Activated CD4-positive, alpha-beta T cell treated with anti-CD3 and anti-CD28 coated beads for 36 hours (primary cell): ENCODE results near the gene DTNB. TPM values are rescaled to one million over a fixed set of nuclear protein-coding genes. Genes with fewer than 3 reads are reported as not detected.
A peak's percentile ranks its signal among the peaks of the same experiment; 100 is the strongest.

Source experiments
- ATAC-seq: fragments of 200-7000 bp; cut with Tn5 transposase; one replicate; pipeline ENCODE4 v1.10.0; 2021; ENCODE audit warnings: mild to moderate bottlenecking, moderate library complexity
- CTCF ChIA-PET: fragments of 350-600 bp; sonication (Branson Sonifier 250); formaldehyde crosslinking; loops from one replicate; lab custom pipeline; 2021; ENCODE audit warnings: antibody characterized with exemption; lab: Charles Lee
- POLR2A ChIA-PET: fragments of 350-600 bp; sonication (Branson Sonifier 250); formaldehyde crosslinking; loops from one replicate; lab custom pipeline; 2021; ENCODE audit warnings: antibody characterized with exemption, inconsistent platforms; lab: Charles Lee
- DNase-seq: peaks from one replicate; pipeline ENCODE4 v3.0.0-alpha.2; 2020
- H3K27ac Mint-ChIP-seq: one replicate; pipeline ENCODE4 v1.8.0; 2021; ENCODE audit warnings: mixed read lengths
- H3K27me3 Mint-ChIP-seq: one replicate; pipeline ENCODE4 v1.8.0; 2021; ENCODE audit warnings: mixed read lengths
- H3K36me3 Mint-ChIP-seq: one replicate; pipeline ENCODE4 v1.8.0; 2021; ENCODE audit warnings: low read depth, mixed read lengths
- H3K4me1 Mint-ChIP-seq: one replicate; pipeline ENCODE4 v1.8.0; 2021; ENCODE audit warnings: mixed read lengths
- H3K4me3 Mint-ChIP-seq: one replicate; pipeline ENCODE4 v1.8.0; 2021; ENCODE audit warnings: mild to moderate bottlenecking, moderate library complexity, mixed read lengths
- H3K9me3 Mint-ChIP-seq: one replicate; pipeline ENCODE4 v1.8.0; 2021; ENCODE audit warnings: low read depth, mixed read lengths
- intact Hi-C, 2 experiments: fragments of 100-400 bp; cut with DNase I in 1 of 2; cut with micrococcal nuclease in 1 of 2; formaldehyde crosslinking; loops; one replicate each; pipeline versions ENCODE4 v1.14.2 to v1.15.1; 2022 to 2024; cut with DNase I, micrococcal nuclease
- total RNA-seq, 2 experiments: library from RNA; stranded (reverse); gene quantifications; one replicate each; pipeline ENCODE4 v1.2.3, GENCODE V29; 2021

Gene DTNB
- total RNA-seq, 2 experiments from 2014 or later, result 17.1 to 33.5 TPM

DNA sequence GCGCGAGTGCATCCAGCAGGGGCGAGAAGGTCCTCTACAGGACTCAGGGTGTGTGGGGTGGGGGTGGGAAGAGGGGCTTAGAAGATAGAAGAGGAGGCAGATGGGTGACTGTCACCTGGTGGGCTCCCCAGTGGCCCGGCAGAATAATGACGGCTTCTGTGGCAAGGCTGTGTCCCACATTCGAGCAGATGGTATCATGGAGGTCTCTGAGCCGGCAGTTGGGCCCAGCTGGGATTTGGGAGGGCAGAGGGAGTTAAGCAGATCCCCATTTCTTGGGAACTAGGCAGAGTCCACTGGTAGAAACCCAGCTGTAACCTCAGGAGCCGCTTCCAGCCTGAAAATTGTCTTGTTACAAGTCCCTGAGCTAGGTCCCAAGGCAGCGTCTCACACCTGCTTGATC, 28.4 kb upstream of the DTNB start:
- no peak overlapping the region for H3K4me3 Mint-ChIP-seq
- intact Hi-C loops, result no loop called here
- CTCF ChIA-PET, result interaction anchor here (0.6 to 7.5 kb wide), 7 partner anchors 10 to 239 kb away, joined by 3 to 92 read pairs (median 4); no protein-coding TSS in a partner anchor
- H3K27me3 Mint-ChIP-seq, result no peaks in the 10 kb centered on the region
- ATAC-seq (no peak), DNase-seq (no peak)
- POLR2A ChIA-PET, result interaction anchor here (0.6 kb wide), 1 partner anchor 10 kb away, joined by 7 read pairs; no protein-coding TSS in a partner anchor
- H3K9me3 Mint-ChIP-seq, result no peaks in the 10 kb centered on the region
- H3K36me3 Mint-ChIP-seq, result no peaks in the 10 kb centered on the region
- peaks cover 2% of the 10 kb centered on the region for H3K4me1 Mint-ChIP-seq
- H3K27ac Mint-ChIP-seq, result no peak overlapping the region

DNA sequence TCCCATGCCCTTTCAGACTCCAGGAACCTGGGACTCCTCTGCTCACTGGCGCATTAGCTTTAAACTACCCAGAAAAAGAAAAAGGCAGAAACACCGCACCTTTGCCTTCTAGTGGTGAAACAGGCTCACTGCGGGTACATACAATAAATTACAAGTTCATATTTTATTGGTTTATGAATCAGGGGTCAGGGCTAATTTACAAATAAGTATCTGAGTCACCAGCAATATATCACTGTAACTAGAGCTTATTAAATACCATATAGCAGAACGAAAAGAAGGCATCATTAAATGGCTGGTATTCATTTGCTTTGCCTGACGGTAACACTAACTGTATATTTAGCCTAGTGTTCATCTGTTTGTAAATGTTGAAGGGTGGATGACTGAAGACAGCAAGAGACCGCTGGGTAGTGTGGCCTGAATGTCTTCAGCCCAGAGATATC, 26.9 kb upstream of the DTNB start:
- Mint-ChIP-seq H3K27ac (no peak overlapping the region), H3K9me3 (no peaks in the 10 kb centered on the region), H3K4me3 (no peak overlapping the region), H3K36me3 (no peaks in the 10 kb centered on the region), H3K27me3 (no peaks in the 10 kb centered on the region), H3K4me1 (peaks cover 2% of the 10 kb centered on the region)
- CTCF ChIA-PET, result interaction anchor here (0.5 to 7.5 kb wide), 30 partner anchors 9 to 588 kb away, joined by 3 to 92 read pairs (median 4); partner anchors contain the start of gene DTNB
- intact Hi-C loops, result loop anchor here (1.0 kb wide), 1 partner anchor 93 kb away; no protein-coding TSS in a partner anchor
- peak; percentile 53 for ATAC-seq
- POLR2A ChIA-PET, result no interaction called here
- peak; percentile 47 for DNase-seq

GRCh38 chr2:25699216-25699615, 25.8 kb upstream of the DTNB start:
- Mint-ChIP-seq H3K4me1 (peaks cover 2% of the 10 kb centered on the region), H3K36me3 (no peaks in the 10 kb centered on the region), H3K9me3 (no peaks in the 10 kb centered on the region), H3K27me3 (no peaks in the 10 kb centered on the region), H3K4me3 (no peak overlapping the region), H3K27ac (no peak overlapping the region)
- ChIA-PET POLR2A (interaction anchor here (0.7 kb wide), 1 partner anchor 317 kb away, joined by 3 read pairs; no protein-coding TSS in a partner anchor), CTCF (interaction anchor here (0.6 to 7.5 kb wide), 17 partner anchors 8 to 392 kb away, joined by 3 to 92 read pairs (median 4); partner anchors contain the start of gene DTNB)
- DNase-seq (no peak), ATAC-seq (no peak)
- intact Hi-C loops, result no loop called here

DNA sequence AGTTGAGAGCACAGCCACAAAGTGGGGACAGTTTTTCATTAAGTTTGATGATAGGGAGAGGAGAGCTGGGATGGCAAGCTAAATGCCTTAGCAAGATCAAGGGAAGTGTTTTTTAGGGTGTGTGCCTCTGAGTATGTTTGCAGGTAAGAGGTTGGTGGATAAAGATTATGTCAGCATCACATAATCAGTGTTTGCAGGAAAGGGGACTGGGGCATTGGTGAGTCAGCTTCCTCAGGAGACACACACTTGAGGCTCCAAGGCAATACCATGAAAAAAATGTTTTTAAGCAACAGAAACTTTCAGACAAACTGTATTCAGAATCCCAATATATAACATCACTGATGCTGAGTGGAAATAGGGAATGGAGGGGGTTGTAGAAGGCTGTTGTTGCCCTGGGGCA, 25.4 kb upstream of the DTNB start:
- Mint-ChIP-seq H3K36me3 (no peaks in the 10 kb centered on the region), H3K27me3 (no peaks in the 10 kb centered on the region), H3K4me3 (no peak overlapping the region), H3K9me3 (no peaks in the 10 kb centered on the region), H3K4me1 (peaks cover 2% of the 10 kb centered on the region), H3K27ac (no peak overlapping the region)
- DNase-seq, result peak; percentile 24
- intact Hi-C loops, result no loop called here
- ChIA-PET CTCF (interaction anchor here (0.6 to 7.5 kb wide), 16 partner anchors 7 to 393 kb away, joined by 3 to 92 read pairs (median 4); partner anchors contain the start of gene DTNB), POLR2A (interaction anchor here (0.7 kb wide), 1 partner anchor 317 kb away, joined by 3 read pairs; no protein-coding TSS in a partner anchor)
- peak; percentile 72 for ATAC-seq

GRCh38 chr2:25697559-25698341, 24.4 kb upstream of the DTNB start:
- no peak overlapping the region for H3K4me3 Mint-ChIP-seq
- ChIA-PET POLR2A (no interaction called here), CTCF (interaction anchor here (1.2 to 7.5 kb wide), 6 partner anchors 9 to 91 kb away, joined by 3 to 92 read pairs (median 4); no protein-coding TSS in a partner anchor)
- ATAC-seq (no peak), DNase-seq (no peak)
- H3K9me3 Mint-ChIP-seq, result no peaks in the 10 kb centered on the region
- intact Hi-C loops, result no loop called here
- H3K36me3 Mint-ChIP-seq, result no peaks in the 10 kb centered on the region
- no peak overlapping the region for H3K27ac Mint-ChIP-seq
- peaks cover 2% of the 10 kb centered on the region for H3K4me1 Mint-ChIP-seq
- no peaks in the 10 kb centered on the region for H3K27me3 Mint-ChIP-seq

DNA sequence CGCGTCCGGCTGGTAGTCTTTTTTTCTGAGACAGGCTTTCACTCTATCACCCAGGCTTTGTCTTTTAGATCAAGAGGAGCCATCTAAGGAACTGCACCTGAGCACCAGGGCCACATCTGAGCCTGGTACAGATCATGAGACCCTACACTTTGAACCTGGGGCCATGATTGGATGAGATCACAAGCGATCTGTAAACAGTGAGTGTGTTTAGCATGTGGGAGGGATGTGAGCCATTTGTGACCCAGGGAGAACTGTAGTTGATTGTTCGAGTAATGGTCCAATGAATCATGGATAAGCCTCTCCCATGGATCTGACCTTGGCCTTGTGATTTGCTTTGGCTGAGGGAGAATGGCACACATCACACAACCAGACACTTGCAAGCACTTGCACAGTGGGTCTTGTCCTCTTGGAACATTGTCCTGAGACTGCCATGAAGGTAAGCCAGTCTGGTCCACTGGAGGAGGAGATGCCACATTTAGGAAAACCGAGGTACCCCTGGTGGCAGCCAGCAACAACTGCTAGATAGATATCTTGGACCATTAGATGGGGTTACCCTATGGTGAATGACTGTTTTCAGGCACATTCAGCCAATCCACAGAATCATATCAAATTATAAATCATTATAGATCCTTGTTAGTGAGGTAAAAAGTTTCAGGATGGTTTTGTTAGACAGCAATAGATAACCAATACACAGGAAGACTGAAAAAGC, 19.5 kb upstream of the DTNB start:
- Mint-ChIP-seq H3K9me3 (no peaks in the 10 kb centered on the region), H3K27ac (no peak overlapping the region), H3K36me3 (no peaks in the 10 kb centered on the region), H3K27me3 (peaks cover 2% of the 10 kb centered on the region), H3K4me1 (no peaks in the 10 kb centered on the region), H3K4me3 (no peak overlapping the region)
- ATAC-seq (no peak), DNase-seq (no peak)
- ChIA-PET POLR2A (interaction anchor here (0.6 kb wide), 1 partner anchor 162 kb away, joined by 3 read pairs; no protein-coding TSS in a partner anchor), CTCF (no interaction called here)
- intact Hi-C loops, result no loop called here

- H3K4me1 Mint-ChIP-seq, result no peaks in the 10 kb centered on the region
- intact Hi-C loops, result no loop called here
- ChIA-PET CTCF (interaction anchor here (0.9 to 2.3 kb wide), 2 partner anchors 8 to 10 kb away, joined by 4 to 14 read pairs; no protein-coding TSS in a partner anchor), POLR2A (interaction anchor here (0.6 kb wide), 1 partner anchor 162 kb away, joined by 3 read pairs; no protein-coding TSS in a partner anchor)
- H3K4me3 Mint-ChIP-seq, result no peak overlapping the region
- H3K27ac Mint-ChIP-seq, result no peak overlapping the region
- peaks cover 2% of the 10 kb centered on the region for H3K27me3 Mint-ChIP-seq
- no peak for ATAC-seq
- H3K36me3 Mint-ChIP-seq, result no peaks in the 10 kb centered on the region
- no peaks in the 10 kb centered on the region for H3K9me3 Mint-ChIP-seq
- no peak for DNase-seq
Measured at GRCh38 chr2:25692143-25692542, 18.8 kb upstream of the DTNB start.

- Mint-ChIP-seq H3K4me1 (no peaks in the 10 kb centered on the region), H3K9me3 (no peaks in the 10 kb centered on the region), H3K27ac (no peak overlapping the region), H3K27me3 (peaks cover 2% of the 10 kb centered on the region), H3K4me3 (no peak overlapping the region), H3K36me3 (no peaks in the 10 kb centered on the region)
- CTCF ChIA-PET, result interaction anchor here (2.0 to 2.3 kb wide), 2 partner anchors 10 kb away, joined by 5 to 14 read pairs; no protein-coding TSS in a partner anchor
- intact Hi-C loops, result no loop called here
- POLR2A ChIA-PET, result no interaction called here
- peak; percentile 61 for ATAC-seq
- DNase-seq, result no peak
Measured at GRCh38 chr2:25690058-25690457, 16.7 kb upstream of the DTNB start.

DNA sequence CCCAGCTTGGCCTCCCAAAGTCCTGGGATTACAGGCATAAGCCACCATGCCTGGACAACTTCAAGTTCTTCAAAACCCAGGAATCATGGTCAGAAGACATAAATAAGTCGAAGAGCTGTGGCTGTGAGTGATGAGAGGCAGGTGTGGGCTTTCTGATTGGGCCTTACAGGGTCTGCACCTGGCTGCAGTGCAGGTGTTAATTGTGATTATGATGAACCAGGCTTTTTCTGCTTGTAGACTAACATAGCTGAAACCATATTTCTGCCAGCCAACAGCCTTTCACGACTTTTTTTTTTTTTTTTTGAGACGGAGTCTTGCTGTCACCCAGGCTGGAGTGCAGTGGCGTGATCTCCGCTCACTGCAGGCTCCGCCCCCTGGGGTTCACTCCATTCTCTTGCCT, 14.9 kb upstream of the DTNB start:
- ATAC-seq (no peak), DNase-seq (no peak)
- Mint-ChIP-seq H3K4me3 (no peak overlapping the region), H3K4me1 (no peaks in the 10 kb centered on the region), H3K27me3 (peaks cover 2% of the 10 kb centered on the region), H3K9me3 (no peaks in the 10 kb centered on the region), H3K36me3 (no peaks in the 10 kb centered on the region), H3K27ac (no peak overlapping the region)
- ChIA-PET CTCF (interaction anchor here (0.8 to 2.0 kb wide), 5 partner anchors 8 to 47 kb away, joined by 3 to 5 read pairs (median 4); no protein-coding TSS in a partner anchor), POLR2A (no interaction called here)
- intact Hi-C loops, result no loop called here

- DNase-seq, result no peak
- peaks cover 2% of the 10 kb centered on the region for H3K27me3 Mint-ChIP-seq
- ChIA-PET POLR2A (no interaction called here), CTCF (interaction anchor here (0.9 to 1.6 kb wide), 2 partner anchors 14 to 78 kb away, joined by 3 to 7 read pairs; no protein-coding TSS in a partner anchor)
- H3K27ac Mint-ChIP-seq, result no peak overlapping the region
- intact Hi-C loops, result no loop called here
- no peak overlapping the region for H3K4me3 Mint-ChIP-seq
- ATAC-seq, result no peak
- no peaks in the 10 kb centered on the region for H3K9me3 Mint-ChIP-seq
- no peaks in the 10 kb centered on the region for H3K4me1 Mint-ChIP-seq
- no peaks in the 10 kb centered on the region for H3K36me3 Mint-ChIP-seq
Measured at GRCh38 chr2:25685741-25686140, 12.4 kb upstream of the DTNB start.
